Stimulated activated CD4-positive, alpha-beta T cell treated with anti-CD3 and anti-CD28 coated beads, Interleukin-4, amount 100 ng/mL, for 1 hour (primary cell): ENCODE measurements around the gene LRRC37A2.
"Not testable (repeated sequence)": the region's sequence is repeated elsewhere in the genome, so short reads cannot be mapped to it uniquely, and the experiment has no call there.

ENCODE experiments used
- DNase-seq: peaks from one replicate; pipeline ENCODE4 v3.0.0-alpha.2; 2020

The LRRC37A2 gene

GRCh38 chr17:46512168-46512567 is at the start of gene LRRC37A2:
TSS of gene LRRC37A2 (plus strand) at chr17:46512468. CDS start at chr17:46512713, 245 bp downstream.
- not testable (repeated sequence) for DNase-seq

GRCh38 chr17:46467618-46468017 is 44.6 kb upstream of the LRRC37A2 start:
- not testable (repeated sequence) for DNase-seq

- DNase-seq = not testable (repeated sequence)
These were observed 37.8 kb upstream of the LRRC37A2 start for GRCh38 chr17:46474489-46474888.

- DNase-seq = not testable (repeated sequence)
These were observed 36.7 kb upstream of the LRRC37A2 start for GRCh38 chr17:46475583-46475982.

GRCh38 chr17:46478823-46479222 is 33.4 kb upstream of the LRRC37A2 start:
- DNase-seq = not testable (repeated sequence)

GRCh38 chr17:46481310-46481709 is 31.0 kb upstream of the LRRC37A2 start:
- DNase-seq = not testable (repeated sequence)

GRCh38 chr17:46492021-46492420 is 20.2 kb upstream of the LRRC37A2 start:
- DNase-seq = not testable (repeated sequence)

GRCh38 chr17:46499437-46500139 is 12.7 kb upstream of the LRRC37A2 start:
- DNase-seq = not testable (repeated sequence)

- DNase-seq = not testable (repeated sequence)
These were observed 6.4 kb upstream of the LRRC37A2 start for GRCh38 chr17:46505896-46506295.

- not testable (repeated sequence) for DNase-seq
These were observed 22.4 kb downstream of the LRRC37A2 start for GRCh38 chr17:46534716-46535115.

- not testable (repeated sequence) for DNase-seq
These were observed 36.3 kb downstream of the LRRC37A2 start for GRCh38 chr17:46548607-46549006.

GRCh38 chr17:46559155-46559554 is 46.9 kb downstream of the LRRC37A2 start:
- DNase-seq = not testable (repeated sequence)

GRCh38 chr17:46560048-46560447 is 47.8 kb downstream of the LRRC37A2 start:
- not testable (repeated sequence) for DNase-seq

GRCh38 chr17:46566284-46566683 is 54.0 kb downstream of the LRRC37A2 start:
- not testable (repeated sequence) for DNase-seq

GRCh38 chr17:46566980-46567379 is 54.7 kb downstream of the LRRC37A2 start:
- DNase-seq = not testable (repeated sequence)

- DNase-seq = not testable (repeated sequence)
These were observed 59.5 kb downstream of the LRRC37A2 start for GRCh38 chr17:46571796-46572195.

- peak; percentile 65 for DNase-seq
These were observed 67.1 kb downstream of the LRRC37A2 start, which contains the start of gene ARL17A for GRCh38 chr17:46579083-46580075. TSS of gene ARL17A (minus strand) at chr17:46579691. CDS start at chr17:46576322, 3,369 bp downstream.

- not testable (repeated sequence) for DNase-seq
These were observed 67.8 kb downstream of the LRRC37A2 start for GRCh38 chr17:46580082-46580481.

GRCh38 chr17:46585444-46585843 is 73.2 kb downstream of the LRRC37A2 start:
- not testable (repeated sequence) for DNase-seq

- not testable (repeated sequence) for DNase-seq
These were observed 78.2 kb downstream of the LRRC37A2 start, which contains the start of gene NSF for GRCh38 chr17:46590157-46591146. TSS of gene NSF (plus strand) at chr17:46590669. CDS start at chr17:46590776, 107 bp downstream.

- not testable (repeated sequence) for DNase-seq
These were observed 79.1 kb downstream of the LRRC37A2 start for GRCh38 chr17:46591332-46591731.
